Keratinocyte (primary cell): ENCODE measurements around the gene BCL7A.

Source experiments
- EZH2 ChIP-seq: IDR thresholded peaks from one replicate; pipeline ENCODE4 v1.6.1; 2012; ENCODE audit warnings: inconsistent platforms, mild to moderate bottlenecking, low read length, moderate library complexity
- TF ChIP-seq, protein P1 (sequence below), 3 experiments: IDR thresholded peaks in 1 of 3; conservative IDR thresholded peaks in 1 of 3; optimal IDR thresholded peaks in 1 of 3; 2 replicates in 2 of 3; 3 replicates in 1 of 3; pipeline versions ENCODE3 to v1.5.1; 2011; ENCODE audit warnings: low read length in 3 of 3, mild to moderate bottlenecking in 3 of 3, moderate library complexity in 2 of 3, control low read depth in 1 of 3, inconsistent platforms in 1 of 3; ENCODE audit not compliant: insufficient read depth in 2 of 3; ENCODE audit errors: extremely low read depth in 1 of 3

DNA sequence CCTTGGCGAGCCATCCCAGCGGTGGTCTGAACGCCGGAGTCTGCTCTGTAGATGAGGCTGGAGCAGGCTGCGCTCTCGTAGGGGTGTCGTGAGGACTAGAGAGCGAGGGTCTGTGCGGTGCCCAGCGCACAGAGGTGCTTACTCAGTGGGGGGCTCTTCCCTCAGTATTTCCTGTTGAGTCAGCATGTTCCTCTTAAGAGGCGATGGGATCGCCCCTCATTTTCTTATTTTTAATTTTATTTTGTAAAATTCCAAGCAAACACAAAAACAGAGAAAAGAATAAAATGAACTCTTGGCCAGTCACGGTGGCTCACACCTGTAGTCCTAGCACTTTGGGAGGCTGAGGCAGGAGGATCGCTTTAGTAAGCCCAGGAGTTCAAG, 40.8 kb upstream of the BCL7A start:
- no peak for TF ChIP-seq EZH2
- TF ChIP-seq, protein P1, sequence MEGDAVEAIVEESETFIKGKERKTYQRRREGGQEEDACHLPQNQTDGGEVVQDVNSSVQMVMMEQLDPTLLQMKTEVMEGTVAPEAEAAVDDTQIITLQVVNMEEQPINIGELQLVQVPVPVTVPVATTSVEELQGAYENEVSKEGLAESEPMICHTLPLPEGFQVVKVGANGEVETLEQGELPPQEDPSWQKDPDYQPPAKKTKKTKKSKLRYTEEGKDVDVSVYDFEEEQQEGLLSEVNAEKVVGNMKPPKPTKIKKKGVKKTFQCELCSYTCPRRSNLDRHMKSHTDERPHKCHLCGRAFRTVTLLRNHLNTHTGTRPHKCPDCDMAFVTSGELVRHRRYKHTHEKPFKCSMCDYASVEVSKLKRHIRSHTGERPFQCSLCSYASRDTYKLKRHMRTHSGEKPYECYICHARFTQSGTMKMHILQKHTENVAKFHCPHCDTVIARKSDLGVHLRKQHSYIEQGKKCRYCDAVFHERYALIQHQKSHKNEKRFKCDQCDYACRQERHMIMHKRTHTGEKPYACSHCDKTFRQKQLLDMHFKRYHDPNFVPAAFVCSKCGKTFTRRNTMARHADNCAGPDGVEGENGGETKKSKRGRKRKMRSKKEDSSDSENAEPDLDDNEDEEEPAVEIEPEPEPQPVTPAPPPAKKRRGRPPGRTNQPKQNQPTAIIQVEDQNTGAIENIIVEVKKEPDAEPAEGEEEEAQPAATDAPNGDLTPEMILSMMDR (optimal IDR thresholded peaks at IDR 0.05 in 1 of 3, IDR thresholded peaks at IDR 0.05 in 1 of 3, conservative IDR thresholded peaks at IDR 0.05 in 1 of 3; ENCODE audit: extremely low read depth in 1 of 3, insufficient read depth in 2 of 3, low read length in 3 of 3): no peak
